ENCODE results near the gene PLAC9. TPM values are rescaled to one million over a fixed set of nuclear protein-coding genes. Genes with fewer than 3 reads are reported as not detected.
A peak's percentile ranks its signal among the peaks of the same experiment; 100 is the strongest.

PLAC9 gene
- total RNA-seq, 3 donors from 2014 or later, result 7.5 to 66.2 (median 13.4) TPM

DNA sequence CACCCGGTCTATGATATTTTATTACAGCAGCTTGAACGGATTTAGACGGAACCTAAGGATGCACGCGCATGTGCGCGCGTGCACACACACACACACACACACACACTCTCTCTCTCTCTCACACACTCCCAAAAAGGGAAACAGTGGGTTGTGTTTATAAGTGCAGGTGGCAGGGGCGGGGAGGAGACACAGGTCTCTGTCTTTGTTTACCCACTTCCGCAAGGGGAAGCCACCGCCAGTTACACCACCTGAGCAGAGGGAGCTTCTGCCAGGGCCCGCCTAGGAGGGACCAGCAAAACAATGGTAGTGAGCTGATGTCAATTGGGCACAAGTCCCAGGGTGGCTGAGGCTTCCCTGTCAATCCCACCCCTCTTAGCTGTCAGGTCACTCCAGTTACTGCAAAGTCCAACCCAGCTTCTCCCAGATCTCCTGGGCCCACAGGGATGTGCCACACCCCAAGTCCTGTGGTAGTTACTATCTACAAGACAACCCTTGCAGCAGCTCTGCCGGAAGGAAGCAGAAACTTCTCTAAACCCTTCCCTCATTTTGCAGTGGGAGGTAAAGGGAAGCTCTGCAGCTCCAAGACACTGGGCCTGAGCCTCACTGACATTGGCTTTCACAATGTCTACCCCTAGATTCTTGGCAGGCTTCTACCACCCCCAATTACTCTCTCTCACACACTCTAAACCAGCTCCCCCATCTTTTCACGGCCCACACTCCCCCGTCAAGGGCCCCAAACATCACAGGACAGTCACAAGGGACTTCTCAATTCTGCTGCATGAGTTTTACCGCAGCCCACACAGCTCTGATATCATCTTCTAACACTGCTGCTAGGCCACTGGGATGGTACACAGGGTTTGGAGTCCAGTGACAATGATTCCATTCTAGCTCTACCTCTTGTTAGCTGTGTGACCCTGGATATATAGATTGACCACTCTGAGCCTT is 55.2 kb downstream of the PLAC9 start:
- intact Hi-C loops (cut with DNase I; ENCODE audit: low total_unique reads), result no loop called here
- H3K4me1 ChIP-seq, result peaks cover 0 to 15% of the 10 kb centered on the region in 2 donors
- H3K9me3 ChIP-seq, result no peaks in the 10 kb centered on the region
- no peaks in the 10 kb centered on the region for H3K27me3 ChIP-seq
- peak overlapping the region; percentile 70 to 84 for H3K27ac ChIP-seq
- H3K36me3 ChIP-seq, result no peaks in the 10 kb centered on the region
- no peak overlapping the region for H3K4me3 ChIP-seq
- TF ChIP-seq POLR2AphosphoS5 (IDR thresholded peaks at IDR 0.05) (no peak), POLR2A (IDR thresholded peaks at IDR 0.05) (no peak)
- TF ChIP-seq, protein P1, sequence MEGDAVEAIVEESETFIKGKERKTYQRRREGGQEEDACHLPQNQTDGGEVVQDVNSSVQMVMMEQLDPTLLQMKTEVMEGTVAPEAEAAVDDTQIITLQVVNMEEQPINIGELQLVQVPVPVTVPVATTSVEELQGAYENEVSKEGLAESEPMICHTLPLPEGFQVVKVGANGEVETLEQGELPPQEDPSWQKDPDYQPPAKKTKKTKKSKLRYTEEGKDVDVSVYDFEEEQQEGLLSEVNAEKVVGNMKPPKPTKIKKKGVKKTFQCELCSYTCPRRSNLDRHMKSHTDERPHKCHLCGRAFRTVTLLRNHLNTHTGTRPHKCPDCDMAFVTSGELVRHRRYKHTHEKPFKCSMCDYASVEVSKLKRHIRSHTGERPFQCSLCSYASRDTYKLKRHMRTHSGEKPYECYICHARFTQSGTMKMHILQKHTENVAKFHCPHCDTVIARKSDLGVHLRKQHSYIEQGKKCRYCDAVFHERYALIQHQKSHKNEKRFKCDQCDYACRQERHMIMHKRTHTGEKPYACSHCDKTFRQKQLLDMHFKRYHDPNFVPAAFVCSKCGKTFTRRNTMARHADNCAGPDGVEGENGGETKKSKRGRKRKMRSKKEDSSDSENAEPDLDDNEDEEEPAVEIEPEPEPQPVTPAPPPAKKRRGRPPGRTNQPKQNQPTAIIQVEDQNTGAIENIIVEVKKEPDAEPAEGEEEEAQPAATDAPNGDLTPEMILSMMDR (IDR thresholded peaks at IDR 0.05), result no peak
- peak in 1 of 2 donors; percentile 52 for DNase-seq (ENCODE audit: low spot score in 2 of 2)

DNA sequence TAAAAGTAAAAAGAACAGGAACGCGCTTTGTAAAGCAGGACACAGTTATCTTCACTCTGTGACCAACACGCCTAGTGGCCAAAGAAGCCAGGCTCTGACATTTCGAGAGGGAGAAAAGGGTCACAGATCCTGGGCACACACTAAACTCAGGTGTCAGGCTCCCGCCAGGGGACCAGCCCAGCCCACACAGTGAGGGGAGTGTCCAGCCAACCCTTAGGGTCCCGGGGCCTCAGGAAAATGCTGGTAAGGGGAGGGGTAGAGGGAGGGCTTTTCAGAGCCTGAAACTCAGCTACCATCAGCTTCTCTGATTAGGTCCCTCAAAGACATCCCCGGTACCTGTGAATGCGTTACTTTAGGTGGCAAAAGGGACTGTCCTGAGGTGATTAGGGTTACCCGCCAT is 56.2 kb downstream of the PLAC9 start:
- Histone ChIP-seq H3K27ac (peak overlapping the region; percentile 37 to 84), H3K36me3 (no peaks in the 10 kb centered on the region), H3K4me1 (peaks cover 0 to 15% of the 10 kb centered on the region in 2 donors), H3K4me3 (no peak overlapping the region), H3K9me3 (no peaks in the 10 kb centered on the region), H3K27me3 (no peaks in the 10 kb centered on the region)
- TF ChIP-seq POLR2A (IDR thresholded peaks at IDR 0.05) (no peak), POLR2AphosphoS5 (IDR thresholded peaks at IDR 0.05) (no peak)
- TF ChIP-seq, protein P1 (IDR thresholded peaks at IDR 0.05), result no peak
- intact Hi-C loops (cut with DNase I; ENCODE audit: low total_unique reads), result no loop called here
- no peak for DNase-seq (ENCODE audit: low spot score in 2 of 2)

DNA sequence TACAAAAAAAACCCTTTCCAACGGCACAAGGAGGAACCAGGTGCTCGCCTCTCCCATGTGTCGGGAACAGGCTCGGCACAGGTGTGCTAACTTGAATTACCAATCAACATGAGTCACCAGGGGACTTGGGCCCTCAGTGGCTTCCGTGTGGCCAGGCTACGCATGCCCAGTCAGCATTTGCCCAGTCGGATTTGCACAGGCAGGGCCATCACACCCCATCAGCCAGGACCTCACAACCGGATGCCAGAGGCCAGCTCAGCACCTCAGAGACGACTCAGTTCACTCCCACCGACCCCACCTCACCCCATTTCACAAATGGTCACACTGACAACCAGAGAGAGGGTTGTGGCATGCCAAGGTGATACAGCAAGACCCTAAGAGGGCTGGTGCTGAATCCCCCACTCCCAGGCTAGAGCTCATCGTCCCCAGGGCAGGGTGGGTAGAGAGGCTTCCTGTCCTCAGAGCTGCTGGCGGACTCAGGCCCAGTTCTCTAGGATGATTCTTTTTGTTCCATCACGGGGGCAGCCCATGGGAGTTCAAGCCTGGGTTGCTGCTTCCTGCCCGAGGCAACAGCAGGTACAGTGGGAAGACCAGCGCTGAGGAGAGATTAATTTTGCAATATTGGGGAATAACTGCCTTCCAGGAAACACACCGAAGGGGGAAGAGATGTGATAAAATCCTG is 59.2 kb downstream of the PLAC9 start:
- Histone ChIP-seq H3K4me1 (peaks cover 0 to 16% of the 10 kb centered on the region in 2 donors), H3K9me3 (no peaks in the 10 kb centered on the region), H3K4me3 (no peak overlapping the region), H3K27me3 (no peaks in the 10 kb centered on the region), H3K36me3 (no peaks in the 10 kb centered on the region), H3K27ac (peak overlapping the region; percentile 54 to 56)
- DNase-seq (ENCODE audit: low spot score in 2 of 2), result no peak
- intact Hi-C loops (cut with DNase I; ENCODE audit: low total_unique reads), result no loop called here
- TF ChIP-seq POLR2AphosphoS5 (IDR thresholded peaks at IDR 0.05), result no peak
- TF ChIP-seq POLR2A (IDR thresholded peaks at IDR 0.05), result no peak
- TF ChIP-seq, protein P1 (IDR thresholded peaks at IDR 0.05), result no peak

DNA sequence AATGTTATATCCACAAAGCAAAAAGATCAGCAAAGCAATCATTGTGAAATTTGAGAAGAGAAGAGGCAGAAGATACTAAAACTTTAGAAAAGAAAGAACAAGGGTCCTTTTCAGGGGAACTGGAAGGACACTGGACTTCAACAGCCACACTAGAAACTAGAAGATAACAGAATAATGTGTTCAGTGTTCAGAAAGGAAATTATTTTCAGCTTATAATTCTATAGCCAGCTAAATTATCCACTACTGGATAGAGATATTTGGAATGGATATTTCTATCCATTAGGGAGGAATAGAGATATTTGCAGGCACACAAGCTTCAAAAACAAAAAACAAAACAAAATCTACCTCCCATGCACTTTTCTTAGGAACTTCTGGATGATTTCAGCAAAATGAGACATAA is 60.0 kb downstream of the PLAC9 start:
- TF ChIP-seq POLR2A (IDR thresholded peaks at IDR 0.05) (no peak), POLR2AphosphoS5 (IDR thresholded peaks at IDR 0.05) (no peak)
- TF ChIP-seq, protein P1 (IDR thresholded peaks at IDR 0.05), result no peak
- Histone ChIP-seq H3K4me1 (peaks cover 0 to 7% of the 10 kb centered on the region in 2 donors), H3K27ac (no peak overlapping the region), H3K36me3 (no peaks in the 10 kb centered on the region), H3K9me3 (no peaks in the 10 kb centered on the region), H3K27me3 (no peaks in the 10 kb centered on the region), H3K4me3 (no peak overlapping the region)
- intact Hi-C loops (cut with DNase I; ENCODE audit: low total_unique reads), result no loop called here
- DNase-seq (ENCODE audit: low spot score in 2 of 2), result no peak

Measured in breast epithelium (tissue), 4 donors.